Epithelial cell of proximal tubule (primary cell): ENCODE results near the gene RAB43. TPM values are rescaled to one million over a fixed set of nuclear protein-coding genes. Genes with fewer than 3 reads are reported as not detected.
"Not testable (repeated sequence)": the region's sequence is repeated elsewhere in the genome, so short reads cannot be mapped to it uniquely, and the experiment has no call there.

ENCODE experiments used
- DNase-seq: peaks from one replicate; pipeline ENCODE4 v3.0.0-alpha.2; 2011; ENCODE audit warnings: low read depth
- H3K4me3 ChIP-seq: 2 replicates; pipeline ENCODE4 v1.5.1; 2011; ENCODE audit warnings: low read depth, mild to moderate bottlenecking, low read length
- CTCF ChIP-seq: conservative IDR thresholded peaks from 2 replicates; pipeline ENCODE4 v1.5.1; 2012; ENCODE audit warnings: low read depth, mild to moderate bottlenecking, low read length
- total RNA-seq: library from RNA; depleted of rRNA; stranded (reverse); fragments of >200 nt; gene quantifications from 2 replicates; pipeline ENCODE4 v1.2.3, GENCODE V29; 2015

RAB43 gene
- total RNA-seq, 1 donor from 2014 or later, result 14.5 TPM

DNA sequence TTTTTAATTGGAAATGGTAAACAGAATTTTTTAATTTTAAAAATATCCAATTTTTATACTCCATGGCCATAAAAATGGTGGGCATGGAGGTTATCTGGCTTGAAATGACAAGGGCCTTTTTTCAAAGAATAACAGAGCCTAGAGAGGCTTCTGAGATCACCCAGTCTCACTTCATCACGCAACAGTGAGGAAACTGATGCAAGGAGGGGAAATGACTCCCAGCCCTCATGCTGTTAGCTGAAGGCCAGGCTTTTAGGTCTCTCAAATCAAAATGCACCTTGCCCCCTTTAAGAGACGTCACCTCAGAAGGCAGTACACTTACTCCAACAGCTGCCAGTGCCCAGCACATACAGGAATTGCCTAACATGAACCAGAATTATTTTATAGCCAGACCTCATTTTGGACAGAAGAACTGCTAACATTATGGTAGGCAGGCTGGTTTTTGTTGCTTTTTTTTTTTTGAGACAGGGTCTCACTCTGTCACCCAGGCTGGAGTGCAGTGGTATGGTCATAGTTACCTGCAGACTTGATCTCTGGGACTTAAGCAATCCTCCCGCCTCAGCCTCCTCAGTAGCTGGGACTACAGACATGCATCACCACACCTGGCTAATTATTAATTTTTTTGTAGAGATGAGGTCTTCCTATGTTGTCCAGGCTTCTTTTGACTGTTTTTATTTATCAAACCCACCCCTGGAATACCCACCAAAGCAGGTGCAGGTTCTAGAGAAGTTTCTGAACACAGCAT lies 9.1 kb downstream of the RAB43 start:
- DNase-seq, result no peak
- H3K4me3 ChIP-seq, result no peak overlapping the region
- TF ChIP-seq CTCF, result no peak

- DNase-seq, H3K4me3 ChIP-seq: not testable (repeated sequence)
Observed at GRCh38 chr3:129111076-129111780, 10.4 kb downstream of the RAB43 start.

DNA sequence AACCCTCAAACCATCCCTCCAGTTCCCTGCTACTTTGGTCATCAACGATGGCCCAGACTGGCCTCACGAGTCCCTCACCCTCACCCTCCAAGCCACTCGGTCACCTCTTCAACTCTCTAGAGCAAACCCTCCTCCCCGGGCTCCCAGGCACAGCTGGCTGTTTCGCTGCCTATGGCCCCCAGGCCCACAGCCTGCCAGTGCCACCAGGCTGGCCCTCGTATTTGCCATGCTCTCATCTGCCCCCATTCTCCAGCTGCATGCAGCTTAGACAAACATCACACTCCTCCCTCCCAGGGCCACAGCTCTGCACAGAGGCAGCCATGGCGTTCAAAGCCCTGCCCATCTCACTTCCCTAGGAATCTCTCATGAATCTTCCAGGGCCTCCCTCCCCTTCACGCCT lies 13.8 kb downstream of the RAB43 start:
- H3K4me3 ChIP-seq, result no peak overlapping the region
- no peak for TF ChIP-seq CTCF
- DNase-seq, result no peak

DNA sequence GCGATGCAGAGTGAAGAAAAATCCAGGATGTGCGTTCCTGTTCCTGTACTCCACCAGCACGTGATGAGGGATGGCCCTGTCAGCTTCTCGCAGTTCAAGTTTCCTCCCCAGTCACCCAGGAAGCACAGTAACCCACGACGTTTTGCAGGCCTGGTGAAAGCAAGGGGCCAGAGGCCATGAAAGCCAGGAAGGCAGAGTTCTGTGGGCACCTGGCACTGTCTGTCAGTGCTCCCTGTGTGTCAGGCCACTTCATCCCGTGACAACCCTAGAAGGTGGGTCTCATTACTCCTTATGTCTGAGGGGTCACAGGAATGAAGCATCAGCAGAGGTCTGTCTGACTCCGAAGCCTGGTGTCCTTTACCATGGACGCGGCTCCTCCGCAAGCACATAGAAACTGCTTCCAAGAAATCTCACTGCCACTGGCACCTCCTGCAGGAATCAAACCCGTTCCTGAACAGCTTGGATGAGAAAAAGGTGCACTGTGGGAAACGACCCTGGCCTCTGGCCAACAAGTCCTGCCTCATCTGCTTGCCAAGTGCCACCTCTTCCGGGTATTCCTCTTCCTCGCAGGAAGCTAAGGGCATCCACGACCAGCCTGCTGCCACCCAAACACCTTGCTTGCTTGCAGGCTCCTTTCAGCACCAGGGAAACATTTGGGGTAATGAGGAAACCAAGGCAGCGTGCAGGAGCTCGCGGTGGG lies 14.6 kb downstream of the RAB43 start:
- no peak for DNase-seq
- TF ChIP-seq CTCF, result no peak
- no peak overlapping the region for H3K4me3 ChIP-seq

GRCh38 chr3:129106320-129106719 lies 15.3 kb downstream of the RAB43 start:
- no peak for DNase-seq
- no peak overlapping the region for H3K4me3 ChIP-seq
- peak; percentile 8 for TF ChIP-seq CTCF

DNA sequence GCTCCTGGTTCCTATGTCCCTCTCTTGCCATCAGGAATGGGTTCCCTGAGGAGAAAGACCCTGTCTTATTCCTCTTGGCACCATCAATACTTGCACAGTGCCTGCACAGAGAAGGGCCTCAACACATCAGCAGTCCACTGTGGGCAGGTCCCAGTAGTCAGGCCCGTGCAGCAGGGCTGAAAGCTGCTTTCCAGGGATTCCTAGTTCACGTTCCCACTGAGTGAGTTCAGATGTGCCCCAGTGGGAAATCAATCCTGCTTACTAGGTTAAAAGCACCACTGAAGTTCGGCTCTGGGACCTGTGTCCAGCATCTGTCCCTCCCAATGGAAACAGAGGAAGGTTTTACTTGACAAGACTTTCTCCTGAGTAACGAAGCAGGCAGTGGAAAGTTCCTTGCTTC lies 15.7 kb downstream of the RAB43 start:
- TF ChIP-seq CTCF, result no peak
- no peak for DNase-seq
- no peak overlapping the region for H3K4me3 ChIP-seq

DNA sequence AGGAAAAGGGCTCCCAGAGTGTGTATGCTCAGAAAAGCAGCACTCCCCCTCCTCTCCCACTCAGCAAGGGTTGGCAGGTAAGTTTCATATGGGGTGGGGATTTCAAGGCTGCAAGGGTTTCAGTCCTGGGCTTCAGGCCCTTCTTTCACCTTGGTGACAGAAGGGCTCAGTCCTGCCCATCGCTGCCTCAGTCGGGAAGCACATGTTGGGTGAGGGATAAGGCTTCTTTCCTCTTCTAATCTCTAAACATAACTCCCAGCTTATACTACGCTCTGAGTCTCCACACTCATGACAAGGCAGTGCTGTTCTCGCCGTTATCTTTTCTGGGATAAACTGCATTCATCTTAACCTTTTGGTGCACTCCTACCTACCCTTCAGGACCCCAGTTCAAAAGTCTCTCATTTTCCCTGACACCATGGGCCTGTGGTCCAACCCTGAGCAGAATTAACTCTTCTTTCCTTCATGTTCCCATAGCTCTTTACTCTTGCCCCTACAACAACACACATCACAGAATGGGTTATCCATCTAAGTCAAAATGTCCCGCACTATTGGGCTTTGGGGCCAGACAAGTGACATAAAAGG lies 17.0 kb downstream of the RAB43 start:
- TF ChIP-seq CTCF, result no peak
- H3K4me3 ChIP-seq, result no peak overlapping the region
- DNase-seq, result no peak
